Activated B cell treated with CpG ODN at 0.5 μM for 24 hours (primary cell): ENCODE measurements around the gene TFDP1. TPM values are rescaled to one million over a fixed set of nuclear protein-coding genes. Genes with fewer than 3 reads are reported as not detected.

Experiments used
- ATAC-seq: fragments of 200-7000 bp; cut with Tn5 transposase; one replicate; pipeline ENCODE4 v1.10.0; 2021; ENCODE audit warnings: low read depth, mild to moderate bottlenecking, moderate library complexity
- CTCF ChIA-PET: fragments of 350-600 bp; sonication (Branson Sonifier 250); formaldehyde crosslinking; loops from one replicate; lab custom pipeline; 2021; ENCODE audit warnings: antibody characterized with exemption; lab: Charles Lee
- POLR2A ChIA-PET: fragments of 350-600 bp; sonication (Branson Sonifier 250); formaldehyde crosslinking; loops from one replicate; lab custom pipeline; 2021; ENCODE audit warnings: antibody characterized with exemption; lab: Charles Lee
- DNase-seq: peaks from one replicate; pipeline ENCODE4 v3.0.0; 2022
- H3K27ac Mint-ChIP-seq: one replicate; pipeline ENCODE4 v1.8.0; 2020; ENCODE audit warnings: mixed read lengths
- H3K27me3 Mint-ChIP-seq: one replicate; pipeline ENCODE4 v1.8.0; 2021; ENCODE audit warnings: mixed read lengths
- H3K36me3 Mint-ChIP-seq: one replicate; pipeline ENCODE4 v1.8.0; 2021; ENCODE audit warnings: low read depth, mixed read lengths
- H3K4me1 Mint-ChIP-seq: one replicate; pipeline ENCODE4 v1.8.0; 2021; ENCODE audit warnings: mixed read lengths
- H3K4me3 Mint-ChIP-seq: one replicate; pipeline ENCODE4 v1.8.0; 2020; ENCODE audit warnings: mild to moderate bottlenecking, mixed read lengths
- H3K9me3 Mint-ChIP-seq: one replicate; pipeline ENCODE4 v1.8.0; 2020; ENCODE audit warnings: mixed read lengths
- CTCF ChIP-seq: fragments of 200-600 bp; IDR thresholded peaks from one replicate; pipeline ENCODE4 v1.8.0; 2022; ENCODE audit warnings: antibody characterized with exemption, mild to moderate bottlenecking
- intact Hi-C: fragments of 100-400 bp; cut with micrococcal nuclease; formaldehyde crosslinking; loops from one replicate; pipeline ENCODE4 v1.15.1; 2024
- total RNA-seq: library from RNA; stranded (reverse); gene quantifications from 2 replicates; pipeline ENCODE4 v1.2.3, GENCODE V29; 2022

The TFDP1 gene
- total RNA-seq, 1 donor from 2014 or later = 54.3 TPM

DNA sequence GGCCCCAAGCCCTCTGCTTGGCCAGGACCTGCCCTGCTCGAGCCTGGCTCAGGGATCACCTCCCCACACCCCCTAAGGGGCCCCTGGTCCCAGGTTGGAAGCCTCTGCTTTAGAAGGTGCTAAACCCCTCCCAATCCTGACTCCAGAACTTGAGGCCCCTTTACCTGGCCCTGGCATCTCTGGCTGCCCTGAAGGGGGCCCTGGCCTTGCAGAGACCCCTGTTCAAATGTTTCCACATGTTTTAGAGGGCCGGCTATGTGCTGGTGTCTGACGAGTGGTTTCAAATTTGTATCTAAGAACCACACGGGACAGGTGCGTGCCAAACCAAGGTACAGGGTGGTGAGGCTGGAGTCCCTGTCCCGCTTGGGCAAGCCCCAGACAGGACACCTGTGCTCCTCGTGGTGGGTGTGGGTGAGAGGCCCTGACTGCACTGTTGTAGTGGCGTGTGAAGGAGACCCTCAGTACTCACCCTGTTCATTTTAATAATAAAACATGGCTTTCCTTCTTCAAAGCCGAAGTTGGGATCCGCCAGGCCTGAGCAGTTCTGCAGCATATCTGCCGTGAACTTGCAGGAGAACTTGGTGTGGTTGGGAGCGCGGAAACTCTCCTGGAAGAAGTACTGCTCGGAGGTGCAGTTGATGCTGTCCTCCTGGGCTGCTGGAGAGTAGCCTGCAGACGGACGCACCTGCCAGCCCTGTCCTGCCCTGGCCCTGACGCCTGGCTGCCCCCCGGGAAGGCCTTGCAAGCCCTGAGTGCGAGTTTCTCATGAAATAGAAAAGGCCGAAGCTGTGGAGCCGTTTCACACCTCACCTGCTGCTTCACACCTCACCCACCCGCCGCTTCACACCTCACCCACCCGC is 68.1 kb downstream of the TFDP1 start:
- intact Hi-C loops = no loop called here
- Mint-ChIP-seq H3K4me3 (no peak overlapping the region), H3K36me3 (no peaks in the 10 kb centered on the region), H3K9me3 (no peaks in the 10 kb centered on the region), H3K27ac (no peak overlapping the region), H3K27me3 (no peaks in the 10 kb centered on the region), H3K4me1 (peaks cover 3% of the 10 kb centered on the region)
- POLR2A ChIA-PET = no interaction called here
- CTCF ChIA-PET = no interaction called here
- no peak for TF ChIP-seq CTCF
- DNase-seq (no peak), ATAC-seq (no peak)

GRCh38 chr13:113653264-113654174 is 69.0 kb downstream of the TFDP1 start:
- DNase-seq (peak; percentile 6), ATAC-seq (no peak)
- Mint-ChIP-seq H3K36me3 (no peaks in the 10 kb centered on the region), H3K4me1 (no peaks in the 10 kb centered on the region), H3K9me3 (no peaks in the 10 kb centered on the region), H3K27me3 (no peaks in the 10 kb centered on the region), H3K4me3 (no peak overlapping the region), H3K27ac (no peak overlapping the region)
- no peak for TF ChIP-seq CTCF
- intact Hi-C loops = no loop called here
- ChIA-PET POLR2A (no interaction called here), CTCF (no interaction called here)

DNA sequence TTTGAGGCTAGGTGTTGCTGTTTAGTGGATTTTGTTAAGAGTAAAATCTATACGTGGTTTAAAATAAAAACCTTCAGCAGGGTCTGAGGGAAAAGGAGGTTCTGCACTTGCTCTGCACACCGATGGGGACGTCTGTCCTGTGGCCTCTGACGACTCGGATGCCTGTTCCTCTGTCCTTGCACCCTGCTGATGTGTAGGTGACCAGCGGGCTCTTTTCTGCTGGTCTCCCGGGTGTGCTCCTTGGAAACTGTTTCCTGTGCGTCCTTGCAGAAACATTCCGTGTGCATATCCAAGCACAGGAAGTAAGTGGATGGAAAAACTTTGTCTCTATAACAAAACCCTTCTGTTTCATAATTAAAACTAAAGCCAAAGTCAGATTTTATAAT is 69.6 kb downstream of the TFDP1 start:
- intact Hi-C loops = no loop called here
- H3K27ac Mint-ChIP-seq = no peak overlapping the region
- CTCF ChIA-PET = no interaction called here
- H3K9me3 Mint-ChIP-seq = no peaks in the 10 kb centered on the region
- no peak overlapping the region for H3K4me3 Mint-ChIP-seq
- no peaks in the 10 kb centered on the region for H3K36me3 Mint-ChIP-seq
- TF ChIP-seq CTCF = no peak
- no peaks in the 10 kb centered on the region for H3K27me3 Mint-ChIP-seq
- POLR2A ChIA-PET = no interaction called here
- DNase-seq = no peak
- no peaks in the 10 kb centered on the region for H3K4me1 Mint-ChIP-seq
- no peak for ATAC-seq

DNA sequence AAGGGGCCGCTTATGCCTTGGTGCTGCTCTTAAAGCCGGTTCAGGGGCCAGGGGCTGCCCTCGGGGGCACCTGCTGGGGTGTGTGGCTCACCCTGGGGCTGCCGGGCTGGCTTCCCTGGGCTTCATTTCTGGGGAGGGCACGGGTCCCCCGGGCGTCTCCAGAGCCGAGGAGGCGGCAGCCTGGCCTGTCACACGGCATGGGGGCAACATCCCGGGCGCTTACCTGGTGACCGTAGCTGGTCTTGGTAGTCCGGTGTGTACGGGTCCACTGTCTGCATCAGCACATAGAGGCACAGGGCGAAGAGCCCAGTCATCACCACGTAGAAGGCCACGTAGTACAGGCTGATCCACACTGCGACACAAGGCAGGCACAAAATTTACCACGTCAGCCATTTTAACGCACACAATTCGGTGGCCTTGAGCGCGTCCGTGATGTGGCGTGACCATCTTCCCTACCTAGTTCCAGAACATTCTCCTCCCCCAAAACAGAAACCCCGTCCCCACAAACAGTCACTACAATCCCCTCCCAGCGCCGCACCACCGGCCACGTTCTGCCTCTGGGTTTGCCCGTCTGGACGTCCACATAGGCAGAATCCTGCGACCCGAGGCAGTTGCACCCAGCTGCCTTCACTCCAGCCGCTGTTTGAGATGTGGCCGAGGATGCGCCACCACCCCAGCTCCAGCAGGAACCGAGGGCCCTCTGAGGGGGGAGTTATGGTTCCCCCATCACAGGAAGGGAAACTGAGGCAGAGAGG is 70.2 kb downstream of the TFDP1 start:
- Mint-ChIP-seq H3K9me3 (no peaks in the 10 kb centered on the region), H3K4me1 (no peaks in the 10 kb centered on the region), H3K4me3 (no peak overlapping the region), H3K36me3 (no peaks in the 10 kb centered on the region), H3K27ac (no peak overlapping the region), H3K27me3 (no peaks in the 10 kb centered on the region)
- ChIA-PET POLR2A (no interaction called here), CTCF (no interaction called here)
- DNase-seq (no peak), ATAC-seq (no peak)
- no peak for TF ChIP-seq CTCF
- intact Hi-C loops = no loop called here
